GM18508 (cell line): ENCODE measurements around the gene YPEL2.
"Not testable (repeated sequence)": the region's sequence is repeated elsewhere in the genome, so short reads cannot be mapped to it uniquely, and the experiment has no call there.

Source experiments
- ATAC-seq: cut with Tn5 transposase; IDR thresholded peaks from one replicate; pipeline ENCODE4 v1.9.1; 2021; ENCODE audit warnings: moderate number of reproducible peaks; ENCODE audit not compliant: insufficient read depth, unreplicated experiment

Gene YPEL2

DNA sequence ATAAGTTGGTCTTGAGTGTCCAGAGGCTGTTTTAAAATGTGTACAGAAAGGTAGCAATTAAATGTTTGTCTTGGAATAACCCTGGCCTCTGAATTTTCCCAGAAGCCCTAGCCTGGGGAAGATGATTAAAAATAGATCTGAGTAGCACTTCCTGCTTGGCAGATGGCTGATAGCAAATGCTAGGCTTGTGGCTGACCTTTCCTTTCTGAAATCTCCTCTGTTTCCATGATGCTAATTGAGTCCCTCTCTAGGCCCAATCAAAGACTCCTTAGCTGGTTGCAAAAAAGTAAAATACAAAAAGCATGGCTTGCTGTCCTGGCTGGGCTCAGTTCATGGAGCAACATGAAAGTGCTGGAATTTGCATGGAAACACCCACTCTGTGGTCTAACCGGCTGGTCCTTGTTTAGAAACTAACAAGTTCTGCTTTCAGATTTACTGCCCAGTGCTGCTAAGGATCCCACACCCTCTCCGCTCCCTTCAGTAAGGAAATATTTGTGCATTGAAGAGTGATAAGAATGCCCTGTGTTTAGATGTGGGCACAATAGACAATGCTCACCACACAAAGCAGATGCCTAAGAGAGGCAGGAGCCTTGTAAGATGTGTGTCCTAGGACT is 40.8 kb downstream of the YPEL2 start:
- no peak for ATAC-seq

DNA sequence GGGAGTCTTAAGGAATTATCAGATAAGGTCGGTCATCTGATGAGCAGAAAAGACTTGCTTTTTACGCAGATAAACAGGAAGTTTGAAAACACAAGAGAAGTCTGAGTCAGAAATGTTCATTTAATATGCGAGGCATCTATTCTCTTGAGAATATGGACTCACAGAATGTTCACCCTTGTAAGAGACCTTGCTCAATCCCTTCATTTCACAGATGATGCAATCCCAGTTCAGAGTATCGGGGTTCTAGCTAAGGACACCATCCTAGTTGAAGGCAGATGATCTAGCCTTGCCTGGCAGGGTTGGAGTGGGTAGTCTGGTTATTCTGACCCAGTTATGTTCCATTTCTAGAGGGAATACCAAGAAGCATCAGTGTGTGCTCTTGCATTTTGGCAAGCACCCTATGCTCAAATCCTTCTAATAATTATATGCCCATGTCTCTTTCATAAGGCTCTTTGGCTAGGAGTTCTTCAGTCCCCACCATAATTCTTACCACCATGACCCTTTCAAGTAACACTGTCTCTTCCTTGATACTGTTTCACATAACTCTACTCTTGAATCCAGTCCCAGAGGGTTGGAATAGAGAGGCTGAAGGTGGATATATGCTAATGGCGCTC is 42.5 kb downstream of the YPEL2 start:
- ATAC-seq = no peak

DNA sequence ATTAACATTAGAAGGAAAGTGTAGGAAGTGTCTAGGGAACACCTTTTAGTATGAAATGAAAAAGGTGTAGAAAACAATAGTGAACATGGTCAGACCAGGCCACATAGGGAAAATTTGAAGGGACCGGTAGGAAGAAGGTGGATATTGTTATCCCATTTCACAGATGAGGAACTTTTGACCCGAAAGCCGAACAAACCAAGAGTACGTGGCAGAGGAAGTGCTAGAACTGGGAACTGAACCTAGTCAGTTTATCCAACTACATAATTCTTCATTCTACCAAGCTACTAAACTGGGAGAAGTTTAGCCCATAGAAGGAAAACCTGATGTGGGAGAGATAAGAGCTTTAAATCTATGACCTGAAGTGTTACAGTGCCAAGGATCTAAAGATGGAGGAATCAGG is 43.2 kb downstream of the YPEL2 start:
- no peak for ATAC-seq

DNA sequence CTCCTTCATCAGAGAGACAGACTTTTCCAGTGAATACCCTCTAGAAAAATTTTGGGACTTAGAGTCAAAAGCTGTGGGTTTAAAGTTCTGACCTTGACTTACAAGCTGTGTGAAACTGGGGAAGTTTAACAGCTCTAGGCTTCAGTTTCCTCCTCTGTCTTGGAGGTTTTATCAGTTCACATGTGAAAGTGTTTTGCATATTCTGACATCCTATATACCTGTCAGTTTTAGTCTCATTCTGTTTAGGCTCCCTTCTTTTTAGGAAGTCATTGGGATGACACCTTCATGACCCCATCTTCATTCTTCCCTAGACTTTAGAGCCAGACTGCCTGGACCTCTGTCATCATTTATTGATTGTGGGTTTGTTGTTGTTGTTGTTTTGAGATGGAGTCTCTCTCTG is 44.4 kb downstream of the YPEL2 start:
- no peak for ATAC-seq

DNA sequence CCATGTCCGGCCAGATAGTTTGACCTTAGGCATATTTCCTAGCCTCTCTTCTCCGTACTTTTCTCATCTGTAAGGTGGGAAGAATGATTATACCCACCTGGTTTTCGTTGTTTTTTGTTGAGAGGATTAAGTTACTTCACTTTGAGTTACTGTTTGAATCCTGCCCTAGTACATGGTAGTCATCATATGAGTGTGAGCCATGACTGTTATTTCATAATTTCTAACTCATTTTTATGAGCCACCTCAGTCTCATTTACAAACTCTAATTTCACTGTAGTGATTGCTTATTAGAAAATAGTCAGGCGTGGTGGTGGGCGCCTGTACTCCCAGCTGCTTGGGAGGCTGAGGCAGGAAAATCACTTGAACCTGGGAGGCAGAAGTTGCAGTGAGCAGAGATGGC is 45.1 kb downstream of the YPEL2 start:
- ATAC-seq = no peak

DNA sequence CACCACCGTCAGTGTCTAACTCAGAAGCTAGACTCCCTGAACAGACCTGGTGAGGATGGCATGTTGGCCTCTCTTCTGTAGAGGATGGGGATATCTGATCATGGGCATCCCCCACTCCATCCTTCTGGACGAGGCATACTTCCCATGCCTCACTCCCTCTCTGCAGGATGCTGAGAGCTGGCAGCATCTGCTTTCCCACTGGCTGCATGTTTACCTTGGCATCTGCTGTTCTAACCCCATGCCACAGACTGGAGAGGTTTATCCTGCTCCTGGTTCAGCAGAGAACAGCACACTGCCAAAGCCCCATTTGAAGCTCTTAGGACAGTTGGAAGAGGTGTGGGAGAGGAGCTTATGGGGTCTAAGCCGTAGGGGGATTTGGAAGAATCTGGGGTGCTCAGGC is 46.0 kb downstream of the YPEL2 start:
- no peak for ATAC-seq

DNA sequence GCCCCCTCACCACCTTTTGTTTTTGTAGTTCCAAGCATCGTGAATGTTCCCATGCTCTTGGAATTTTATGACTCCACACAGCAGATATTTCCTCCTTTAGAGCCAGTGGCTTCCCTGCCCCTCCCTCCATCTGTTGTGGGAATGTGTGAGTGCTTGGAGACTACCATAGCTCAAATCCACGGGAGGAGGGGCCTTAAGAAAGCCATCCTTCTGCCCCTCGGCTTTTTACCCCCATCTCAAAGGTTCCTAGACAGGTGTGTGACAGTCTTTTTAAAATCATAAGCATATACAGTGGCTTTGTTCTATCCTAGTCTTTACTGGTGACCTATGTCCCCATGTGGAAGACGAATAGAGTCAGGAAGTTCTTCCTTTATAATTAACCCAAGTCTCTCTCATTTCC is 47.2 kb downstream of the YPEL2 start:
- no peak for ATAC-seq

DNA sequence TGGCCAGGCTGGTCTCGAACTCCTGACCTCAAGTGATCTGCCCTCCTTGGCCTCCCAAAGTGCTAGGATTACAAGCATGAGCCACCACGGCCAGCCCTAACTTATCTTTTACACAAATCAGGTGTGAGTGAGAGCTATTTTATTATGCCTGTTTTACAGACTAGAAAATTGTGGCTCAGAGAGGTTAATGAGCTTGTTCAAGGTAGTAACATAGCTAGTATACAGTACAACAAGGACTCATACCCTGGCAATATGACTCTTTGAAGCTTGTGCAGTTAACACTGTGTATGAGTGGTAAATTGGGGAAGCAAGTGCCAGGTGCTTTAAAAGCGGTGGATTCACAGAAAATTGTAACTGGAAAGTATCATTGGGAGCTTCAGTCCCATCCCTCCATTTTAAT is 49.0 kb downstream of the YPEL2 start:
- no peak for ATAC-seq

DNA sequence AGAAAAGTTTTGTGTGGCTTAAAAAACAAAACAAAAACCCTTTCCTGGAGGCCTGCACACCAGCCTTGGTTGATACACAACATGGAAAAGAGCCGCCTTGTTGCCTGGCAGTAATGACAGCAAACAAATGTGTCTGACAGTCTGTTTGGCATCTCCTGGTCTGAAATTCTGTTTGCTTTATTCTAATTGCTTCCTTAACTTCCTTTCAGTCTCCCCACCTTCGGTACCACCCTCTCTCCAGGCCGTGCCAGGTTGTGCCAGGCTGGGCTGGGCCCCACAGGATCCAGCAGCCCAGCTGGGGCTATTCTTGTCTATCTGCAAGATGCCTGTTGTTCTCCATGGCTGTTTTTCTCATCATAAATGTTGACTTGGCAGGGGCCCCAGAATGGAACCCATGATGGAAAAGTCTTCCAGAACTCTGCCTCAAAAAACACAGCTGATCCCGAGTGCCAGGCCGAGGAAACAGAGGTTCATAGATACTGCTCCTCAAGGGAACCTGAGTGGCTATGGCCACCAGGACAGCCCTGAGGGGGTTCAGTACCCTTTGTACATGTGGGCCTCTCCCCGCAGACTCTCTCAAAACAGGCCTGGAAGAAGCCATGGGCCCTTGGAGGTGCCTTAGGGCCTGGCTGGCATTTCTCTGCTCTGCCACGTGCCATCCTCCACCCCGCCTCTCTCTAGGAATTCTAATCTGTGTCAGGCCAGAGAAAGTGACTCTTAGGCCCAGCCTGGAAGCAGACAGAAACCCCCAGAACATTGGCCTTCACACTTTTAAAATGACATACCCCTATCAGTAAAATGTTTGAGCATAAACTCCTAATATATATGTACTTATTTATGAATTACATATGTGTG is 50.5 kb downstream of the YPEL2 start:
- no peak for ATAC-seq

DNA sequence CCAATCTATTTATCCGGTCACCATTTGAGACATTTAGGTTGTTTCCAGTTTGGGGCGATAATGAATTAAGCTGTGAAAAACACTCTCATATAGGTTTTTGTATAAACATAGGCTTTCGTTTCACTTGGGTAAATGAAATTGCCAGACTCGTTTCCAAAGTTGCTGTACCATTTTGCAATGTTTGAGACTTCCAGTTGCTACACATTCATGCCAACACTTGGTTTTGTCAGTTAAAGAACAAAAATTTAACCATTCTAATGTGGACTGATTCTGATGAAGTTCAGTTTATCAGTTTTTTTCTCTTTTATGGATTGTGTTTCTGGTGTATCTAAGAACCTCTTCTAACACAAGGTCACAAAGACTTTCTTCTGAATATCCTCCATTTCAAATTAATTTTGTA is 52.4 kb downstream of the YPEL2 start:
- no peak for ATAC-seq

DNA sequence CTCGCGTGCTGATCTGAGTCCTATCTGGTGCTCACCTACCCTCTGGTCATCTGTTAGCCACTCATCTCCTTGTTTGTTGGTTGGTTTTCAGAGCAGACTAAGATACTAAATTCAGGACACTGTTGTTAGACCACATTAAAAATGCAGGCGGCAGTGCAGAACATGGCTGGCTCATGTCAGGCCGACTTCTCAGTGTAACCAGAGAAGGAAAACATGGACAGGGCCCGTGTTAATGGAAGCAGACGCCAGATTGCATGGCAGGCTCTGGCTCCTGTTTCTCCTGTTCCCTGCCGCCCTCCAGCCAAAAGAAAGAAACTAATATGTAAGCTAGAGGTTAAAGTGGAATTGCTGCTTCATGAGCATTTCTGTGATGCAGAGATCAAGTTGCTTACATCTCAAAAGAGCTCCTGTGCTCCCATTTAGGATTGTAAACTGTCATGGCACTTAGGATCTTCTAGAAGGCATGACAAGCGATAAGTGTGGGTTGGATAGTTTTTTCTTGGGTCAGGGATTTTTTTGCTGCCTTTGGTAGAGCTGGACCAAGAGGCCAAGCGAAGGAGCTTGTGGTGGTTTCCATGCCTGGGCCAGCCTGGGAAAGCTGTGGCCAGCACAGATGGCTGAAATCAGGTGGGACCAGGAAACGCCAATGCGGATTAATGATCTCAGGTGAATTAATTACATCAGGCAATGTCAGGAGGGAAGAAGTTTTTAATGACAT is 56.1 kb downstream of the YPEL2 start:
- no peak for ATAC-seq

DNA sequence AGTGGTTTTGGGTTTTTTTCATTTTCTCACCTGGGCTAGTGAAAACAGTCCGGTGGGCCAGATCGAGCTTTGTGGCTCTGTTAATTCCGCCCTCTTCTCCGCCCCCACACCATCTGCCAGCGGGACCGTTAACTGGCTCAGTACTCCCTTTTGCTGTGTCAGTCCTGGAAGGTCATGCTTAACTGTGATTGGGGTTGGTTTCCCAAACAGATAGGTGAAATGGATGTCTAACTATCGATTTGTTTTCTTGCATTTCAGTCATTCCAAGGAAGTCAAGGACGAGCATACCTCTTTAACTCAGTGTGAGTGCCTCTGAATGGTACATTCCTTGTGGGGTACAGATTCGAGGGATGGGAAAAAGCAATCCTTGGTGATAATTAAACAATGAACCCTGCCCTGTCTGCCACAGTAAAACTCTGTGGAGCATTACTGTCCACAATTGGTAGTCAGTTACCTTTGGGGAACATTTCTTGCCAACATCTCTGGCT is 56.7 kb downstream of the YPEL2 start:
- ATAC-seq = no peak

DNA sequence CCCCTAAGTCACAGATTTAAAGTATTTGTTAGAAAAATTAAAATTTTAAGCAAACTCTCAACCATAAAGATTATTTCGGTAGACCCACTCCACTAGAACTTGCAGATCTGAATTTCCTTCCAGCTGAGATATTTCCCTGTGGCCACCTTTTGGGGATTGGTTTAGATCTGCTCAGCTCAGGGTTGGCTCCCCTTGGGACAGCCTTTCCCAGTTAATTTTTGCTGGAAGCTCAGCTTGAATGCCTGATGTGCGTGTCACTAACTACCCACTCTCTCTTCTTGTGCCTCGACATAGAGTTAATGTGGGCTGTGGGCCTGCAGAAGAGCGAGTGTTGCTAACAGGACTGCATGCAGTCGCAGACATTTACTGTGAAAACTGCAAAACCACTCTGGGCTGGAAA is 57.6 kb downstream of the YPEL2 start:
- no peak for ATAC-seq

DNA sequence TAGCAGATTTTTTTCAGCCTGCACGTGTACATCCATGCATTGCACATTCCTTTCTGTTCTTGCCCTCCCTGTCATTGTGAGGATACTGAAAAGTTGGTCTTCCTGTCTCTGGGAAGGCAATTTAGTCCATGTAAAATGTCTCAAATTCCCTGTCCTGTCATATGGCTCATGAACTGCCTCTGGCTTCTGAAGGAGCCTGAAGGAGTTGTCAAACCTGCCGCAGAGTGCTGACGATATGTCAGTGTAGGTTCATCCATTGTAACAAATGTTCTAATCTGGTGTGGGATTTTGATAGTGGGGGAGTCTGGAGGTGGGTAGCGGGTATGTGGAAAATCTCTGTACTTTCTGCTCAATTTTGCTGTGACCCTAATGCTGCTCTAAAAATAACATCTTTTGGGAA is 59.6 kb downstream of the YPEL2 start:
- ATAC-seq = no peak

DNA sequence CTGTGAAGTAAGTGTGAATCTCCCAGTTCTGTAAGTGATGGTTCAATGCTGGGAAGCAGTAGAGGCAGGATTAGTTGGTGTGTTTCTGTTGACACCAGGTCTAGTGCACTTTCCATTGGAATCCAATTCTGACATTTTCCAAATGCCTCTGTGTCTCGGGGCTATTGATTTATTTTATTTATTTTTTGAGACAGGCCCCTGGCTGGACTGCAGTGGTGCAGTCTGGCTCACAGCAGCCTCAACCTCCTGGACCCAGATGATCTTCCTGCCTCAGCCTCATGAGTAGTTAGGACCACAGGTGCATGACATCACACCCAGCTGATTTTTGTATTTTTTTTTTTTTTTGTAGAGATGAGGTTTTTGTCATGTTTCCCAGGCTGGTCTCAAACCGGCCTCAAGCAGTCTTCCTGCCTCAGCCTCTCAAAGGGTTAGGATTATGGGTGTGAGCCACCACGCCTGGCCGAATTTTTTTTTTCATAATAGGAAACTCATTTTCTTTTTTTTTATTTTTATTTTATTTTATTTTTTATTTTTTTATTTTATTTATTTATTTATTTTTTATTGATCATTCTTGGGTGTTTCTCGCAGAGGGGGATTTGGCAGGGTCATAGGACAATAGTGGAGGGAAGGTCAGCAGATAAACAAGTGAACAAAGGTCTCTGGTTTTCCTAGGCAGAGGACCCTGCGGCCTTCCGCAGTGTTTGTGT is 61.7 kb downstream of the YPEL2 start:
- no peak for ATAC-seq

DNA sequence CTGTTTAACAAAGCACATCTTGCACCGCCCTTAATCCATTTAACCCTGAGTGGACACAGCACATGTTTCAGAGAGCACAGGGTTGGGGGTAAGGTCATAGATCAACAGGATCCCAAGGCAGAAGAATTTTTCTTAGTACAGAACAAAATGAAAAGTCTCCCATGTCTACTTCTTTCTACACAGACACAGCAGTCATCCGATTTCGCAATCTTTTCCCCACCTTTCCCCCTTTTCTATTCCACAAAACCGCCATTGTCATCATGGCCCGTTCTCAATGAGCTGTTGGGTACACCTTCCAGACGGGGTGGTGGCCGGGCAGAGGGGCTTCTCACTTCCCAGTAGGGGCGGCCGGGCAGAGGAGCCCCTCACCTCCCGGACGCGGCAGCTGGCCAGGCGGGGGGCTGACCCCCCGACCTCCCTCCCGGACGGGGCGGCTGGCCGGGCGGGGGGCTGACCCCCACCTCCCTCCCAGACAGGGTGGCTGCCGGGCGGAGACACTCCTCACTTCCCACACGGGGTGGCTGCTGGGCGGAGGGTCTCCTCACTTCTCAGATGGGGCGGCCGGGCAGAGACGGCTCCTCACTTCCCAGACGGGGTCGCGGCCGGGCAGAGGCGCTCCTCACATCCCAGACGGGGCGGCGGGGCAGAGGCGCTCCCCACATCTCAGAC is 62.4 kb downstream of the YPEL2 start:
- ATAC-seq = not testable (repeated sequence)

DNA sequence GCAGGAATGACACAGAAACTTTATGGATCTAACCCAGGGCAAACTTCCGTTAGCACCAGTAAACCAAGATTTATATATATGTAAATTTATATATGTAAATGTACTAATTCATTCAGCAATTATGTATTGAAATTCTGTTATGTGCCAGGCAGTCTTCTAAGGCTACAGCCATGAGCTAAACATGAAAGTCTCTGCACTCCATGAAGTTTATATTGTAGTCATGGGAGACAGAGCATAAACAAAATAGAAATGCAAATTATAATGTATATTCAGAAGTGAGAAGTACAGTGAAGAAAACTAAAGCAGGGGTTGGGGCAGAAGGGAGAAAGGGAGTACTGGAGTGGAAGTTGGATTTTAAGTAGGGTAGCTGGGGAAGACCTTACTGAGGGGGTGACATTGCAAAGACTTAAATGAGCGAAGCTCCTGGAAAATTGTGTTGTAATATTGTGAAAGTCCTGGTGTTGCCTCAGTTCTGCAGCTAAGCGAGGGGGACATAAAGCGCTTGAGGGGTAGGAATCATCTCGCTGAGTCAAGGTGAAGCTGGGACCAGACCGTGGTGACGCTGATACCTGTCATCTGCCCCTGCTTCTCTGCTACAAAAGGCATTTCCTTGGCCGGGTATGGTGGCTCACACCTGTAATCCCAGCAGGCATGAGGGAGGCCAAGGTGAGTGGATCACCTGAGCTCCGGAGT is 64.8 kb downstream of the YPEL2 start:
- ATAC-seq = no peak

DNA sequence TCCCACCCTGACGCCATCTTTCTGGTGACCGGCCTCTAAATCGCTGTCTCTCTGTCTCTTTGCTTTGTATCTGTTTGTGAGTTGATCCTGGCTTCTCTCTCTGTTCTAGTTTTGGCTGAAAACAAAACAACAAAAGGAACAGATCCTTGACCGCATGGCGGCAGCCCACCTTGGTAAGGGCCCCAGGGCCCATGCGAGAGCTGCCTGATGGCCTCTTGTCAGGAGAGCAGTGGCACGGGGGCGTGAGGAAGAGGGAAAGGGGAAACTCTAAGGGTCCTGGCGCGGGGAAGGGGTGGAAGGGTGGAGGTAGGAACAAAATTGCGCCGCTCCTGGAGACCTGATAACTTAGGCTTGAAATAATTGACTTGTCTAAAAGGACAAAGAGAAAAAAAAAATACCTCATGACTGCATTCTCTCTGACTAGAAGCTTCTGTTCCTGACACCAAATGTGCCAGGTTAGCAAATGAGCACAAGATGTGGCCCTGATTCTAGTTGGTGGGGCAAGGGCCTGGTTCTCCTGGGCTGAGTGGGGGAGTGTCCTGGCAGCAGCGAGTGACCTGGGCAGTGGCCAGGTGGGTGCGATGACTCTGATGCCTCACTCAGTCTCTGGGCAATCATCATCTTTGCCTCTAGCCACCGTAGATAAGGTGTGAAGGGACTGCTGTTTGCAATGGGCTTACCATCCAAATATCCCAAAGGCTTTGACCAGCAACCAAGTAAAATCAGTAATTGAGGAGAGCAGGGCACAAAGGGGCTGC is 66.0 kb downstream of the YPEL2 start:
- no peak for ATAC-seq
